Dedifferentiated amniotic fluid mesenchymal stem cell (primary cell): Measurements from ENCODE around the gene KCNIP1.
"Not testable (repeated sequence)": the region's sequence is repeated elsewhere in the genome, so short reads cannot be mapped to it uniquely, and the experiment has no call there.

Source experiments
- DNase-seq: peaks from one replicate; pipeline ENCODE4 v3.0.0-alpha.2; 2016; ENCODE audit errors: extremely low spot score

Gene KCNIP1

DNA sequence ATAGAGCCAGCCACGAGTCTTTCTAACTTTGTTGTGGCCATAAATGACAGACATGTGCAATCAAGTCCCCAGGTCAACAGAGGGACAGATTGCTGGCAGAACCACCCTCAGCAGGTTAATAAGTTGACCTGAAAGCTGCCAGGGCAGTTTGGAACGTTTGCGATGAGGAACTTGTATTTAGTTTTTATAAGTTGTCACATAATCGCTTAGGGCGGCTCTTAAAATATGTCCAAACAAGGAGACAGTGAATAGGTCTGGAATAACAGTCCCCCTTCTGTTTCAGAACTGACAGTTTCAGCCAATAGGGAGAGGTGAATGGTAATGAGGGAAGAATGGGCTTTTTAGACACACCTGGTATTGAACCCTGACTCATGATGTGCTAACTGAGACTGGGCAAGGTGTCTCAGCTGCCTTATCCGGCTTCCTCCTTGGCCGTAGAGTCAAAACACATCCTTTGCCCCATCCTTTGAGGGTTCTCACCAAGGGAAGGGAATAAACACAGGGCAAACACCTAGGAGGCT is 246.2 kb downstream of the KCNIP1 start:
- DNase-seq = no peak

DNA sequence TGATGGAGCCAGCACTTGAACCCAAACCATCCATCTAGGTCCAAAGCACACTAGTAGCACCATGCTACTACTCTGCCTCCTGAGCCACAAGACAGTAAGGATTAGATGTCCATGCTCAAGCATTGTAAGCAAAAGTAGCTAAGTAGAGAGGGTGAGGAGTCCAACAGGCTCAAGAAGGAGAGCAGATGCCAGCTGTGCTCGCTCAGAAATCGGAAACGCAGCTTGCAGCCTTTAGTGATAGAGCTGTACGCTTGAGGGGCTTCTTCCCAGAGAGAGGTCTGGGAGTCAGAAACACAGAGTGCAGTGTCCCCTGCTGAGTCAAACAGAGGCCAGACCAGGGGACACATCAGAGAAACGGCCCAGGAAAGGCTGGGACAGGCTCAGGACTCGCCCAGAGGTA is 247.0 kb downstream of the KCNIP1 start:
- no peak for DNase-seq

DNA sequence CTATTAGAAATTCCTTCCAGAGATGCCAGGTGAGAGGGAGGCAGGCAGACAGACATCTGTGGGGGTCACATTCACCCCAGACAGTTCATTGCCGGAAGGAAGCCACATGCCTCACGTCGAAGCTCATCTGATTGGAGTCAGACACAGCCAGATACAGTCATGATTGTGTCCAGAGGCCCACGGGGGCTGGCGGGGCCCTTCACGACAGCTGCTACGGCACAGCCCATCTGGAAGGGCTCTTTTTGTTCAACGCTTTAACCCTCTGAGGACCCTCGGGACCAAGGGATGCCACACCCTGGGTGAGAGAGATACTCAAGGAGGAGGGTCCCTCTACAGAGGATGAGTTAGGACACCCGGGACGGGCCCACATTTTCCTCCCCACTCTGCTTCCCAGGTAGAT is 247.8 kb downstream of the KCNIP1 start:
- no peak for DNase-seq

GRCh38 chr5:170752257-170753215 is 248.7 kb downstream of the KCNIP1 start:
- DNase-seq = no peak

- DNase-seq = no peak
Measured at GRCh38 chr5:170753311-170753710, 249.5 kb downstream of the KCNIP1 start.

- not testable (repeated sequence) for DNase-seq
Measured at GRCh38 chr5:170754508-170754907, 250.7 kb downstream of the KCNIP1 start.

- DNase-seq = no peak
Measured at GRCh38 chr5:170755679-170756456, 252.0 kb downstream of the KCNIP1 start.

DNA sequence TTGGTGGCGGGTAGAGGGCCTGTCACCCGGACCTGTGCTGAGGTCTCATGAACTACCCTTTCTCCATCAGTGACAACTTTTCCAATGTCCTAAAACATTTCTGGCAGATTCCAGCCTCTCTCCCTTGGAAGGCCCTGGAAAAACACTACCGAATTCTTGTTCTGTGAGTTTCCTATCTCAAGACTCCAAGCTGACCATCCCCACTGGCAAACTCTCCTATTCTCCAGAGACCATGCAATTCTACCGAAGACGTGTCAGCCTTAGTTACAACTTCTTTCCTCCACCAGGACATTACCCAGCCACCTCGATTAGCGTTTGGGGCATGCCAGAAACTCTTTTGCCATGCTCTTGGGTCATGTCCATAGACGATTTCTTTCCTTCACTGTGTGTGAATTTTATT is 252.9 kb downstream of the KCNIP1 start:
- no peak for DNase-seq

DNA sequence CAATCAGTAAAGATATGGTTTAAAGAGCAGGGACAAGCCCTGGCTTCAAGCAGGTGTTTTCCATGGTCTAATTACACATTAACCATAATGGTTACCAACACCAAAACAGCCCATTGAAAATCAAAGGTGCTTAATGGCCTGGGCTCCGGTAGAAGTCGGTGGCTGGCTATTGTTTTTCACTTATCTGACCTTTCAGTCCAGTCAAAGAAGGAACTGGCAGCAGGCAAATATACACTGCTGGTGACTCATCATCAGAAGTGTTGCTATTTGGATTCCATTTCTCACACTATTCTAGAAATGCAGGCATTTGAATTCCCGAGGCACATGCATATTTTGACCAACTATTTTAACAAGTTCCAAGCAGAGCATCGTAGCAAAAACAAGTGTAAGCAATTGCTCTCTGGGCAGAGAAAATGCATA is 253.4 kb downstream of the KCNIP1 start:
- no peak for DNase-seq

DNA sequence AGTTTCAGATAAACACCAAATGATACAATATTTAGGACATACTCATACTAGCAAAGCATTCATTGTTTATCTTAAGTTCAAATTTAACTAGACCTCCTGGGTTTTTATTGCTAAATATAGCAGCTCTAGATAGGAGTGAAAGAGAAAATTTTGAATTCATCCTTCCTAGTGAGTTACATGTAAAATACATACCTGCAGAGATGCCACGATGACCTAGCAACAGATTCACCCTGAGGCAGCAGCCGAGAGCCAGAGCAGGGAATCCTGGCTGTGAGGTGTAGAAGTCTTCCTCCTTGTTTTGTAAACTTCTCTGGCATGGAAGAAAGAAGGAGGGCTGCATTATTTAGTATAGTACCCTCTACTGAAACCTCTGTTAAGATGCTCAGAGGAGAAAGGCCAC is 253.8 kb downstream of the KCNIP1 start:
- DNase-seq = no peak

- DNase-seq = no peak
Measured at GRCh38 chr5:170758481-170758880, 254.7 kb downstream of the KCNIP1 start.

GRCh38 chr5:170760113-170760512 is 256.3 kb downstream of the KCNIP1 start:
- DNase-seq = no peak

DNA sequence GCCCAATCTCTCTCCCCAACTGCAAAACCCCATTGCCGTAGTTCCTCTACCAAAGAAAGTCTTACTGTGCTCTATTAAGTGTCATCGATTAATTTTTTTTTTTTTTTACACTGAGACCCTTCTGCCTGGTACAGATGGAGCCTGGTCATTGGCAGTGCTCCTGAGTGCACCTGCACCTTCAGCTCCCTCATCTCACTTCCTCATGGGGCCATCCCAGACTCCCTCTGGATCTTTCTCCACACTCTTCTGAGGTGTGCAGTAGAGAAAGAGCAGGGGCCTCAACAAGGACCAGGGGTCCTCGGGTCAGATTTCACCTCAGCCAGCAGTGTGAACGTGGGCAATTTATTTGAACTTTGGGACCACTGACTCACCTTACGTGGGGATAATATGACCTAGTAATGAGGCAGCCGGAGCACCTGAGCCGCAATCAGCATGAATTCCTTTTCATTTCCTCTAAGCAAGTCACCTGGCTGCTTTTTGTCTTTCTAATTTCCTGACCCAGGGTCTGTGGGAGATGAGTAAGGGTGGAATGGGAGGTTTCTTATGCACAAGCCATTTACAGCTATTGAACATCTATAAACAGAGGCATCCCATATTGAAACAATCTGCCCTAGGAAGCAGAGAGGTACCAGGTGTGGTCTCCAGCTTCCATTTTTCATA is 257.4 kb downstream of the KCNIP1 start:
- no peak for DNase-seq

GRCh38 chr5:170761708-170762066 is 257.9 kb downstream of the KCNIP1 start:
- no peak for DNase-seq

DNA sequence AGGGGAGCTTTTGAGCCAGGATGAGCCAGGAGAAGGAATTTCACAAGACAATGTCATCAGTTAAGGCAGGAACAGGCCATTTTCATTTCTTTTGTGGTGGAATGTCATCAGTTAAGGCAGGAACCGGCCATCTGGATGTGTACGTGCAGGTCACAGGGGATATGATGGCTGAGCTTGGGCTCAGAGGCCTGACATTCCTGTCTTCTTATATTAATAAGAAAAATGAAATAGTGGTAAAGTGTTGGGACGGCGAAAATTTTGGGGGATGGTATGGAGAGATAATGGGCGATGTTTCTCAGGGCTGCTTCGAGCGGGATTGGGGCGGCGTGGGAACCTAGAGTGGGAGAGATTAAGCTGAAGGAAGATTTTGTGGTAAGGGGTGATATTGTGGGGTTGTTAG is 258.5 kb downstream of the KCNIP1 start:
- not testable (repeated sequence) for DNase-seq

DNA sequence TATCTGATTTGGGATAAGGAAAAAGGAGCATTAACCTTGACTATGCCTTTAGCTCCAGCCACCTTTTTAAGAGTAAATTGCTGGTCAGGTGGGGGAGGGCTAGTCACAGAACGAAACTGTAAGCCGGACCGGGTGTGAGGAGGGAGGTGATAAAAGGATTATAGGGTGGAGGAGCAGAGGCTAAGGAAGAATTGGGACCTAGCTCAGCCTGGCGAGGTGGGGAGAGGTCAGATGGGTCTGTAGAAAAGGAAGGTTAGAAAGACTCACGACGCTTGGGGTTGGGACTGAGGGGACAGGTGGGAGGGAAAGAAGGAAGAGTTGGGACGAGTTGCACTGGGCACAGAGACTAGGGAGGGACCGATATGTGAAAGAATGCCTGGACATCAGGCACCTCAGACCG is 262.0 kb downstream of the KCNIP1 start:
- DNase-seq = not testable (repeated sequence)

DNA sequence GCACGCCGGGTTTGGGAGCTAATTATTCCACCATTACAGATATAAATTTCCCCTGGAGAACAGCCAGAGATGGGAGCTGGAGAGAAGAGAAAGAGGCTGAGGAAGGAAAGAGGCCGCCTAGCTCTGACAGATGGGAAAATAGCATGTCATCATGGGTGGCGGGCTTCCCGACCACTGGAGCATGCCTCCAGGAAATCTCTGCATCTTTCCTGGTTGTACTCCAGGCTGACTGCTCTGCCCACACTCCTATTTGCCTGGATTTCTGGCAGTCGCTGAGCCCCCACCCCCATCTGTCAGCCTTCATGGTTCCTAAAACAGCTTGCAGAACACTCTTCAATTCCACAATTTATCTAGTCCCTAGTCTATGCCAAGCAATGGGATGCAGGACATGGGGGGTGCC is 265.4 kb downstream of the KCNIP1 start:
- DNase-seq = no peak

GRCh38 chr5:170769898-170770416 is 266.1 kb downstream of the KCNIP1 start:
- DNase-seq = no peak

- no peak for DNase-seq
Measured at GRCh38 chr5:170771496-170771895, 267.7 kb downstream of the KCNIP1 start.

GRCh38 chr5:170773024-170773985 is 269.5 kb downstream of the KCNIP1 start:
- DNase-seq = no peak

DNA sequence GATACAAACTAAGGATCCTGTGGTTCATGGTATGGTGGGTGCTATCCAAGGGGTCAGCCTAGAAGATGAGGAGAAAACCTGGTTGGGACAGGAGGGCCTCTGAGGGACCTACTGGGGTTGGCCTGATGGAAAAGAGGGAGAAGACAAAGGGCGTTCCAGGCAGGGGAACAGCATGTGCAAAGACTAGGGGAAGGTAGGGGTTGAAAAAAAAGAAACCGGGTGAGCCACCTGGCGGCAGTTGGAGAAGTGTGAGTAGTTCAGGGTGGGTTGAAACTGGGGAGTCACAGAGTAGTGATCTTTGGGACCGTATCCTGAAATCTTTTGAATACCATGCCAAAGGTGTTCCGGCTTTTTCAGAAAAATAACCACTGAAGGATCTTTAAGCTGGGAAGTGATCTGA is 271.0 kb downstream of the KCNIP1 start:
- no peak for DNase-seq
